OCI-LY7 (cell line): ENCODE data around the gene PFKP.

Source experiments
- EZH2phosphoT487 ChIP-seq: fragments of 200-600 bp; sonication (generic); IDR thresholded peaks from 2 replicates; pipeline ENCODE4 v1.6.1; 2018; ENCODE audit warnings: low read depth, borderline replicate concordance, mild to moderate bottlenecking, mixed run types, antibody characterized with exemption, low read length, moderate library complexity, mixed read lengths
- TF ChIP-seq, protein P1 (sequence below): fragments of 200-600 bp; sonication (generic); conservative IDR thresholded peaks from 2 replicates; pipeline ENCODE4 v1.5.1; 2014; ENCODE audit warnings: mild to moderate bottlenecking, antibody characterized with exemption, low read length, moderate library complexity, mixed read lengths

DNA sequence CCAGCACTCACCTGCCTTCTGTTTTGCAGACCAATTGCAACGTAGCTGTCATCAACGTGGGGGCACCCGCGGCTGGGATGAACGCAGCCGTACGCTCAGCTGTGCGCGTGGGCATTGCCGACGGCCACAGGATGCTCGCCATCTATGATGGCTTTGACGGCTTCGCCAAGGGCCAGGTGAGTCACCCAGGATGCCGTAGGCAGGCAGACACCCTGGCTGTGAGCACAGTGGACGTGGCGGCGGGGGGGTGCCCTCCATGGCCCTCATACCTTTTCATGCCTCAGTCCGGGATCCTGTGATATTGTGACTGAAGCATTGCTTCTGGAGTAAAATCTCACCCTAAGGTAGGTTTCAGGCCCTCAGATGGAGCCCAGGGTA, 46.0 kb downstream of the PFKP start:
- TF ChIP-seq, protein P1, sequence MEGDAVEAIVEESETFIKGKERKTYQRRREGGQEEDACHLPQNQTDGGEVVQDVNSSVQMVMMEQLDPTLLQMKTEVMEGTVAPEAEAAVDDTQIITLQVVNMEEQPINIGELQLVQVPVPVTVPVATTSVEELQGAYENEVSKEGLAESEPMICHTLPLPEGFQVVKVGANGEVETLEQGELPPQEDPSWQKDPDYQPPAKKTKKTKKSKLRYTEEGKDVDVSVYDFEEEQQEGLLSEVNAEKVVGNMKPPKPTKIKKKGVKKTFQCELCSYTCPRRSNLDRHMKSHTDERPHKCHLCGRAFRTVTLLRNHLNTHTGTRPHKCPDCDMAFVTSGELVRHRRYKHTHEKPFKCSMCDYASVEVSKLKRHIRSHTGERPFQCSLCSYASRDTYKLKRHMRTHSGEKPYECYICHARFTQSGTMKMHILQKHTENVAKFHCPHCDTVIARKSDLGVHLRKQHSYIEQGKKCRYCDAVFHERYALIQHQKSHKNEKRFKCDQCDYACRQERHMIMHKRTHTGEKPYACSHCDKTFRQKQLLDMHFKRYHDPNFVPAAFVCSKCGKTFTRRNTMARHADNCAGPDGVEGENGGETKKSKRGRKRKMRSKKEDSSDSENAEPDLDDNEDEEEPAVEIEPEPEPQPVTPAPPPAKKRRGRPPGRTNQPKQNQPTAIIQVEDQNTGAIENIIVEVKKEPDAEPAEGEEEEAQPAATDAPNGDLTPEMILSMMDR = no peak
- no peak for TF ChIP-seq EZH2phosphoT487
